Activated T-cell treated with anti-CD3 and anti-CD28 coated beads, Interleukin-2, amount 50 U/mL, for 24 hours (primary cell): Measurements from ENCODE around the gene RASAL2.

Source experiments
- DNase-seq: peaks from one replicate; pipeline ENCODE4 v3.0.0-alpha.2; 2020
- H3K27ac Mint-ChIP-seq: 2 replicates; pipeline ENCODE4 v1.8.0; 2020; ENCODE audit warnings: mild to moderate bottlenecking, mixed read lengths
- H3K27me3 Mint-ChIP-seq: 2 replicates; pipeline ENCODE4 v1.8.0; 2020; ENCODE audit warnings: mixed read lengths
- H3K36me3 Mint-ChIP-seq: 2 replicates; pipeline ENCODE4 v1.8.0; 2020; ENCODE audit warnings: low read depth, mixed read lengths
- H3K4me1 Mint-ChIP-seq: 2 replicates; pipeline ENCODE4 v1.8.0; 2020; ENCODE audit warnings: low read depth, mixed read lengths
- H3K4me3 Mint-ChIP-seq: 2 replicates; pipeline ENCODE4 v1.8.0; 2020; ENCODE audit warnings: mild to moderate bottlenecking, moderate library complexity, mixed read lengths
- H3K9me3 Mint-ChIP-seq: 2 replicates; pipeline ENCODE4 v1.8.0; 2020; ENCODE audit warnings: mixed read lengths

RASAL2 gene

GRCh38 chr1:178273707-178274410 is 180.0 kb downstream of the RASAL2 start:
- no peak overlapping the region for H3K27ac Mint-ChIP-seq
- H3K4me1 Mint-ChIP-seq, result no peaks in the 10 kb centered on the region
- no peak for DNase-seq
- H3K36me3 Mint-ChIP-seq, result no peaks in the 10 kb centered on the region
- no peaks in the 10 kb centered on the region for H3K9me3 Mint-ChIP-seq
- H3K27me3 Mint-ChIP-seq, result no peaks in the 10 kb centered on the region
- H3K4me3 Mint-ChIP-seq, result no peak overlapping the region

GRCh38 chr1:178275049-178275448 is 181.1 kb downstream of the RASAL2 start:
- H3K27ac Mint-ChIP-seq, result no peak overlapping the region
- H3K9me3 Mint-ChIP-seq, result no peaks in the 10 kb centered on the region
- no peaks in the 10 kb centered on the region for H3K4me1 Mint-ChIP-seq
- no peak for DNase-seq
- no peak overlapping the region for H3K4me3 Mint-ChIP-seq
- H3K27me3 Mint-ChIP-seq, result no peaks in the 10 kb centered on the region
- no peaks in the 10 kb centered on the region for H3K36me3 Mint-ChIP-seq

GRCh38 chr1:178275553-178275952 is 181.6 kb downstream of the RASAL2 start:
- no peaks in the 10 kb centered on the region for H3K36me3 Mint-ChIP-seq
- no peaks in the 10 kb centered on the region for H3K4me1 Mint-ChIP-seq
- H3K4me3 Mint-ChIP-seq, result no peak overlapping the region
- DNase-seq, result no peak
- H3K9me3 Mint-ChIP-seq, result no peaks in the 10 kb centered on the region
- H3K27me3 Mint-ChIP-seq, result no peaks in the 10 kb centered on the region
- H3K27ac Mint-ChIP-seq, result no peak overlapping the region

- no peaks in the 10 kb centered on the region for H3K9me3 Mint-ChIP-seq
- DNase-seq, result no peak
- H3K36me3 Mint-ChIP-seq, result no peaks in the 10 kb centered on the region
- H3K4me3 Mint-ChIP-seq, result no peak overlapping the region
- H3K27me3 Mint-ChIP-seq, result no peaks in the 10 kb centered on the region
- no peaks in the 10 kb centered on the region for H3K4me1 Mint-ChIP-seq
- no peak overlapping the region for H3K27ac Mint-ChIP-seq
Measured at GRCh38 chr1:178277793-178278530, 184.1 kb downstream of the RASAL2 start.

- H3K36me3 Mint-ChIP-seq, result no peaks in the 10 kb centered on the region
- H3K4me3 Mint-ChIP-seq, result no peak overlapping the region
- no peaks in the 10 kb centered on the region for H3K4me1 Mint-ChIP-seq
- DNase-seq, result no peak
- H3K9me3 Mint-ChIP-seq, result no peaks in the 10 kb centered on the region
- H3K27ac Mint-ChIP-seq, result no peak overlapping the region
- no peaks in the 10 kb centered on the region for H3K27me3 Mint-ChIP-seq
Measured at GRCh38 chr1:178278916-178279686, 185.2 kb downstream of the RASAL2 start.

- Mint-ChIP-seq H3K9me3 (no peaks in the 10 kb centered on the region), H3K4me1 (no peaks in the 10 kb centered on the region), H3K36me3 (no peaks in the 10 kb centered on the region)
Measured at GRCh38 chr1:178282949-178283367, 189.1 kb downstream of the RASAL2 start.

GRCh38 chr1:178283409-178283808 is 189.5 kb downstream of the RASAL2 start:
- H3K4me1 Mint-ChIP-seq, result no peaks in the 10 kb centered on the region
- H3K4me3 Mint-ChIP-seq, result no peak overlapping the region
- no peak for DNase-seq

More at GRCh38 chr1:178282949-178283367, 189.1 kb downstream of the RASAL2 start:
- no peak overlapping the region for H3K27ac Mint-ChIP-seq
- H3K27me3 Mint-ChIP-seq, result no peaks in the 10 kb centered on the region
- no peak overlapping the region for H3K4me3 Mint-ChIP-seq
- no peak for DNase-seq

GRCh38 chr1:178284058-178284457 is 190.2 kb downstream of the RASAL2 start:
- Mint-ChIP-seq H3K4me1 (no peaks in the 10 kb centered on the region), H3K27ac (no peak overlapping the region), H3K36me3 (no peaks in the 10 kb centered on the region), H3K4me3 (no peak overlapping the region), H3K27me3 (no peaks in the 10 kb centered on the region), H3K9me3 (no peaks in the 10 kb centered on the region)
- DNase-seq, result no peak

More at GRCh38 chr1:178283409-178283808, 189.5 kb downstream of the RASAL2 start:
- Mint-ChIP-seq H3K27ac (no peak overlapping the region), H3K9me3 (no peaks in the 10 kb centered on the region), H3K27me3 (no peaks in the 10 kb centered on the region), H3K36me3 (no peaks in the 10 kb centered on the region)

- no peaks in the 10 kb centered on the region for H3K4me1 Mint-ChIP-seq
- H3K27me3 Mint-ChIP-seq, result no peaks in the 10 kb centered on the region
- no peak overlapping the region for H3K27ac Mint-ChIP-seq
- no peaks in the 10 kb centered on the region for H3K36me3 Mint-ChIP-seq
- no peaks in the 10 kb centered on the region for H3K9me3 Mint-ChIP-seq
- no peak for DNase-seq
- H3K4me3 Mint-ChIP-seq, result no peak overlapping the region
Measured at GRCh38 chr1:178291166-178291565, 197.3 kb downstream of the RASAL2 start.

- H3K36me3 Mint-ChIP-seq, result no peaks in the 10 kb centered on the region
- no peak overlapping the region for H3K4me3 Mint-ChIP-seq
- H3K9me3 Mint-ChIP-seq, result no peaks in the 10 kb centered on the region
- H3K27me3 Mint-ChIP-seq, result no peaks in the 10 kb centered on the region
- no peak overlapping the region for H3K27ac Mint-ChIP-seq
- H3K4me1 Mint-ChIP-seq, result no peaks in the 10 kb centered on the region
- no peak for DNase-seq
Measured at GRCh38 chr1:178294654-178295053, 200.8 kb downstream of the RASAL2 start.

- H3K27me3 Mint-ChIP-seq, result peaks cover 2% of the 10 kb centered on the region
- DNase-seq, result no peak
- H3K27ac Mint-ChIP-seq, result no peak overlapping the region
- H3K36me3 Mint-ChIP-seq, result no peaks in the 10 kb centered on the region
- no peak overlapping the region for H3K4me3 Mint-ChIP-seq
- no peaks in the 10 kb centered on the region for H3K4me1 Mint-ChIP-seq
- no peaks in the 10 kb centered on the region for H3K9me3 Mint-ChIP-seq
Measured at GRCh38 chr1:178300352-178300699, 206.4 kb downstream of the RASAL2 start.

- no peak overlapping the region for H3K4me3 Mint-ChIP-seq
- H3K4me1 Mint-ChIP-seq, result no peaks in the 10 kb centered on the region
- no peak overlapping the region for H3K27ac Mint-ChIP-seq
- H3K36me3 Mint-ChIP-seq, result no peaks in the 10 kb centered on the region
- H3K9me3 Mint-ChIP-seq, result peaks cover 3% of the 10 kb centered on the region
- H3K27me3 Mint-ChIP-seq, result peaks cover 2% of the 10 kb centered on the region
- DNase-seq, result no peak
Measured at GRCh38 chr1:178301141-178301540, 207.2 kb downstream of the RASAL2 start.

GRCh38 chr1:178307264-178307663 is 213.4 kb downstream of the RASAL2 start:
- H3K9me3 Mint-ChIP-seq, result peaks cover 3% of the 10 kb centered on the region
- no peak for DNase-seq
- H3K4me1 Mint-ChIP-seq, result no peaks in the 10 kb centered on the region
- H3K36me3 Mint-ChIP-seq, result no peaks in the 10 kb centered on the region
- H3K27ac Mint-ChIP-seq, result no peak overlapping the region
- peaks cover 6% of the 10 kb centered on the region for H3K27me3 Mint-ChIP-seq
- no peak overlapping the region for H3K4me3 Mint-ChIP-seq

- Mint-ChIP-seq H3K9me3 (peaks cover 3% of the 10 kb centered on the region), H3K36me3 (no peaks in the 10 kb centered on the region), H3K4me1 (no peaks in the 10 kb centered on the region), H3K27ac (no peak overlapping the region), H3K27me3 (peaks cover 6% of the 10 kb centered on the region), H3K4me3 (no peak overlapping the region)
- no peak for DNase-seq
Measured at GRCh38 chr1:178308438-178308837, 214.5 kb downstream of the RASAL2 start.

- H3K4me3 Mint-ChIP-seq, result no peak overlapping the region
- no peak for DNase-seq
- H3K36me3 Mint-ChIP-seq, result no peaks in the 10 kb centered on the region
- H3K9me3 Mint-ChIP-seq, result peaks cover 1% of the 10 kb centered on the region
- no peak overlapping the region for H3K27ac Mint-ChIP-seq
- peaks cover 6% of the 10 kb centered on the region for H3K27me3 Mint-ChIP-seq
- H3K4me1 Mint-ChIP-seq, result no peaks in the 10 kb centered on the region
Measured at GRCh38 chr1:178310685-178311105, 216.8 kb downstream of the RASAL2 start.
